ENCODE results near the gene FMNL3. TPM values are rescaled to one million over a fixed set of nuclear protein-coding genes. Genes with fewer than 3 reads are reported as not detected.

FMNL3 gene
- total RNA-seq, 4 donors from 2014 or later, result 9.6 to 14.6 (median 12.8) TPM

- H3K9me3 ChIP-seq, result no peaks in the 10 kb centered on the region
- no peak for DNase-seq (ENCODE audit: extremely low spot score)
- H3K4me3 ChIP-seq, result no peak overlapping the region
- peaks cover 25 to 60% (median 52%) of the 10 kb centered on the region in 4 donors for H3K4me1 ChIP-seq
- intact Hi-C loops (cut with DNase I), result no loop called here
- no peaks in the 10 kb centered on the region for H3K36me3 ChIP-seq
- peaks cover 0 to 4% (median 0%) of the 10 kb centered on the region in 4 donors for H3K27me3 ChIP-seq
- TF ChIP-seq POLR2A (IDR thresholded peaks at IDR 0.05; ENCODE audit: low read depth) (no peak), CTCF (IDR thresholded peaks at IDR 0.05) (no peak)
- H3K27ac ChIP-seq (replicated peaks in 1 of 4), result peak overlapping the region in 1 of 4 donors; percentile 20
These were observed 4.5 kb downstream of the FMNL3 start for GRCh38 chr12:49702676-49703215.

- intact Hi-C loops (cut with DNase I), result no loop called here
- DNase-seq (ENCODE audit: extremely low spot score), result no peak
- H3K4me1 ChIP-seq, result peaks cover 24 to 57% (median 52%) of the 10 kb centered on the region in 4 donors
These were observed 5.2 kb downstream of the FMNL3 start for GRCh38 chr12:49702009-49702408.

GRCh38 chr12:49698619-49699545, 8.3 kb downstream of the FMNL3 start:
- peak overlapping the region in 3 of 4 donors; percentile 1 to 62 (median 20) for H3K27ac ChIP-seq (replicated peaks in 1 of 4)
- H3K9me3 ChIP-seq, result no peaks in the 10 kb centered on the region
- H3K27me3 ChIP-seq, result no peaks in the 10 kb centered on the region
- intact Hi-C loops (cut with DNase I), result no loop called here
- no peak for DNase-seq (ENCODE audit: extremely low spot score)
- no peak for TF ChIP-seq CTCF (IDR thresholded peaks at IDR 0.05)
- TF ChIP-seq POLR2AphosphoS5 (IDR thresholded peaks at IDR 0.05), result no peak
- no peak for TF ChIP-seq EP300 (IDR thresholded peaks at IDR 0.05)
- TF ChIP-seq POLR2A (IDR thresholded peaks at IDR 0.05; ENCODE audit: low read depth), result no peak
- WGBS, result 36% methylated on average over 8 of the region's 8 CpGs
- H3K4me1 ChIP-seq, result peaks cover 26 to 35% (median 30%) of the 10 kb centered on the region in 4 donors
- peak overlapping the region in 1 of 4 donors; percentile 10 for H3K4me3 ChIP-seq
- no peaks in the 10 kb centered on the region for H3K36me3 ChIP-seq

More at GRCh38 chr12:49702009-49702408, 5.2 kb downstream of the FMNL3 start:
- H3K27ac ChIP-seq (replicated peaks in 1 of 4), result no peak overlapping the region
- peaks cover 0 to 4% (median 0%) of the 10 kb centered on the region in 4 donors for H3K27me3 ChIP-seq
- no peaks in the 10 kb centered on the region for H3K9me3 ChIP-seq
- no peaks in the 10 kb centered on the region for H3K36me3 ChIP-seq
- H3K4me3 ChIP-seq, result no peak overlapping the region
- TF ChIP-seq POLR2A (IDR thresholded peaks at IDR 0.05; ENCODE audit: low read depth) (no peak), CTCF (IDR thresholded peaks at IDR 0.05) (no peak), POLR2AphosphoS5 (IDR thresholded peaks at IDR 0.05) (no peak), EP300 (IDR thresholded peaks at IDR 0.05) (no peak)
- WGBS, result 98% methylated on average over 3 of the region's 3 CpGs

GRCh38 chr12:49697808-49698207, 9.4 kb downstream of the FMNL3 start:
- H3K36me3 ChIP-seq, result no peaks in the 10 kb centered on the region
- DNase-seq (ENCODE audit: extremely low spot score), result no peak
- no peak overlapping the region for H3K4me3 ChIP-seq
- TF ChIP-seq CTCF (IDR thresholded peaks at IDR 0.05) (no peak), POLR2AphosphoS5 (IDR thresholded peaks at IDR 0.05) (no peak), EP300 (IDR thresholded peaks at IDR 0.05) (no peak), POLR2A (IDR thresholded peaks at IDR 0.05; ENCODE audit: low read depth) (no peak)
- H3K27ac ChIP-seq (replicated peaks in 1 of 4), result no peak overlapping the region
- intact Hi-C loops (cut with DNase I), result no loop called here
- H3K4me1 ChIP-seq, result peaks cover 20 to 32% (median 22%) of the 10 kb centered on the region in 4 donors
- WGBS, result 92% methylated on average over 4 of the region's 4 CpGs
- H3K9me3 ChIP-seq, result no peaks in the 10 kb centered on the region
- no peaks in the 10 kb centered on the region for H3K27me3 ChIP-seq

Data from esophagus muscularis mucosa (tissue), 4 donors.